HEK293 (cell line): ENCODE results near the gene PPP1R3G.
A peak's percentile ranks its signal among the peaks of the same experiment; 100 is the strongest.

ENCODE experiments used
- CTCF ChIA-PET: fragments of 350-600 bp; formaldehyde crosslinking; extraction: SDS; loops from one replicate; lab custom pipeline; 2021; ENCODE audit warnings: antibody characterized with exemption; lab: Yijun Ruan, JAX
- POLR2A ChIA-PET: fragments of 300-600 bp; formaldehyde crosslinking; extraction: SDS; loops from one replicate; lab custom pipeline; 2020; ENCODE audit warnings: antibody characterized with exemption, inconsistent platforms; lab: Yijun Ruan, JAX
- H3K27ac ChIP-seq: fragments of 200-500 bp; sonication (Bioruptor generic); 2 replicates; pipeline ENCODE4 v1.5.1; 2014; ENCODE audit warnings: low read depth, low read length, control low read depth, inconsistent platforms; ENCODE audit errors: extremely low read depth
- H3K36me3 ChIP-seq, 2 experiments: fragments of 200-500 bp in 1 of 2; sonication (Bioruptor generic) in 1 of 2; 1 replicate in 1 of 2; 2 replicates in 1 of 2; pipeline ENCODE4 v1.5.1; 2014 to 2017; ENCODE audit warnings: inconsistent platforms in 2 of 2, low read length in 2 of 2; ENCODE audit not compliant: control insufficient read depth in 2 of 2, insufficient read depth in 1 of 2
- H3K4me1 ChIP-seq: fragments of 200-500 bp; sonication (Bioruptor generic); 2 replicates; pipeline ENCODE4 v1.5.1; 2014; ENCODE audit warnings: mild to moderate bottlenecking, low read length, inconsistent platforms; ENCODE audit not compliant: control insufficient read depth, insufficient read depth
- H3K4me3 ChIP-seq: 2 replicates; pipeline ENCODE4 v1.5.1; 2011; ENCODE audit warnings: low read depth, mild to moderate bottlenecking, control low read depth, low read length, moderate library complexity
- H3K9me3 ChIP-seq: fragments of 200-500 bp; sonication (Bioruptor generic); 2 replicates; pipeline ENCODE4 v1.5.1; 2014; ENCODE audit warnings: low read depth, low read length, inconsistent platforms; ENCODE audit not compliant: control insufficient read depth, insufficient read depth
- EGR2 ChIP-seq: fragments of 450-650 bp; formaldehyde crosslinking; IDR thresholded peaks from 2 replicates; pipeline ENCODE4 v1.5.1; 2016; ENCODE audit warnings: low read depth, missing biosample characterization, missing genetic modification characterization
- FEZF1 ChIP-seq: fragments of 450-650 bp; formaldehyde crosslinking; IDR thresholded peaks from 2 replicates; pipeline ENCODE4 v1.5.1; 2016; ENCODE audit warnings: missing biosample characterization, missing genetic modification characterization
- GLI2 ChIP-seq: fragments of 450-650 bp; formaldehyde crosslinking; IDR thresholded peaks from 2 replicates; pipeline ENCODE4; 2017; ENCODE audit warnings: missing biosample characterization, missing genetic modification characterization, low read depth, borderline replicate concordance
- GLIS1 ChIP-seq: fragments of 450-650 bp; formaldehyde crosslinking; IDR thresholded peaks from 2 replicates; pipeline ENCODE4 v1.5.1; 2016; ENCODE audit warnings: missing biosample characterization, missing genetic modification characterization
- KLF9 ChIP-seq: fragments of 450-650 bp; formaldehyde crosslinking; IDR thresholded peaks from 2 replicates; pipeline ENCODE4 v1.5.1; 2016; ENCODE audit warnings: missing biosample characterization, missing genetic modification characterization, low read depth
- PATZ1 ChIP-seq: fragments of 450-650 bp; formaldehyde crosslinking; IDR thresholded peaks from 2 replicates; pipeline ENCODE4 v1.5.1; 2016; ENCODE audit warnings: missing biosample characterization, missing genetic modification characterization
- PBX3 ChIP-seq: sonication (generic); formaldehyde crosslinking; IDR thresholded peaks from 2 replicates; pipeline ENCODE4 v1.8.1; 2022; ENCODE audit warnings: mild to moderate bottlenecking, moderate library complexity, missing genetic modification reagents
- PRDM10 ChIP-seq: fragments of 450-650 bp; formaldehyde crosslinking; IDR thresholded peaks from 2 replicates; pipeline ENCODE4 v1.5.1; 2016; ENCODE audit warnings: missing biosample characterization, missing genetic modification characterization
- REPIN1 ChIP-seq: fragments of 450-650 bp; formaldehyde crosslinking; IDR thresholded peaks from 2 replicates; pipeline ENCODE4 v1.5.1; 2017; ENCODE audit warnings: missing biosample characterization, missing genetic modification characterization, low read depth
- SALL2 ChIP-seq: fragments of 450-650 bp; formaldehyde crosslinking; IDR thresholded peaks from 2 replicates; pipeline ENCODE4 v1.5.0; 2017; ENCODE audit warnings: missing biosample characterization, mild to moderate bottlenecking, missing genetic modification characterization, borderline replicate concordance
- SP3 ChIP-seq: fragments of 450-650 bp; formaldehyde crosslinking; IDR thresholded peaks from 2 replicates; pipeline ENCODE4 v1.5.1; 2016; ENCODE audit warnings: missing biosample characterization, missing genetic modification characterization
- ZBTB8A ChIP-seq: fragments of 450-650 bp; formaldehyde crosslinking; IDR thresholded peaks from 2 replicates; pipeline ENCODE4 v1.5.1; 2016; ENCODE audit warnings: missing biosample characterization, missing genetic modification characterization
- ZFHX2 ChIP-seq: fragments of 450-650 bp; formaldehyde crosslinking; conservative IDR thresholded peaks from 2 replicates; pipeline ENCODE4 v1.5.1; 2016; ENCODE audit warnings: missing biosample characterization, missing genetic modification characterization
- ZFP69B ChIP-seq: fragments of 450-650 bp; formaldehyde crosslinking; IDR thresholded peaks from 2 replicates; pipeline ENCODE4 v1.5.1; 2016; ENCODE audit warnings: missing biosample characterization, missing genetic modification characterization
- ZNF18 ChIP-seq: fragments of 450-650 bp; formaldehyde crosslinking; IDR thresholded peaks from 2 replicates; pipeline ENCODE4 v1.5.1; 2016; ENCODE audit warnings: missing biosample characterization, missing genetic modification characterization
- ZNF184 ChIP-seq: fragments of 450-650 bp; IDR thresholded peaks from 2 replicates; pipeline ENCODE4 v1.5.1; 2018; ENCODE audit warnings: missing biosample characterization, mild to moderate bottlenecking, missing genetic modification characterization
- ZNF292 ChIP-seq: fragments of 450-650 bp; formaldehyde crosslinking; IDR thresholded peaks from 2 replicates; pipeline ENCODE4 v1.5.1; 2016; ENCODE audit warnings: low read depth, missing biosample characterization, missing genetic modification characterization, borderline replicate concordance
- ZNF302 ChIP-seq: fragments of 450-650 bp; formaldehyde crosslinking; IDR thresholded peaks from 2 replicates; pipeline ENCODE4 v1.5.1; 2016; ENCODE audit warnings: missing biosample characterization, missing genetic modification characterization, low read depth
- ZNF335 ChIP-seq: fragments of 450-650 bp; formaldehyde crosslinking; conservative IDR thresholded peaks from 2 replicates; pipeline ENCODE4 v1.5.1; 2016; ENCODE audit warnings: missing biosample characterization, missing genetic modification characterization
- ZNF398 ChIP-seq: fragments of 450-650 bp; formaldehyde crosslinking; IDR thresholded peaks from 2 replicates; pipeline ENCODE4 v1.5.1; 2017; ENCODE audit warnings: missing biosample characterization, missing genetic modification characterization
- ZNF514 ChIP-seq: fragments of 450-650 bp; formaldehyde crosslinking; IDR thresholded peaks from 2 replicates; pipeline ENCODE4 v1.5.1; 2016; ENCODE audit warnings: missing biosample characterization, missing genetic modification characterization
- ZNF544 ChIP-seq: fragments of 450-650 bp; formaldehyde crosslinking; IDR thresholded peaks from 2 replicates; pipeline ENCODE4 v1.5.0; 2017; ENCODE audit warnings: missing biosample characterization, missing genetic modification characterization
- ZNF658 ChIP-seq: fragments of 450-650 bp; formaldehyde crosslinking; IDR thresholded peaks from 2 replicates; pipeline ENCODE4; 2016; ENCODE audit warnings: missing biosample characterization, missing genetic modification characterization
- ZNF792 ChIP-seq: fragments of 450-650 bp; formaldehyde crosslinking; IDR thresholded peaks from 2 replicates; pipeline ENCODE4 v1.5.1; 2016; ENCODE audit warnings: missing biosample characterization, missing genetic modification characterization
- ZSCAN16 ChIP-seq: fragments of 450-650 bp; formaldehyde crosslinking; IDR thresholded peaks from 2 replicates; pipeline ENCODE4 v1.5.1; 2016; ENCODE audit warnings: missing biosample characterization, missing genetic modification characterization

The PPP1R3G gene

GRCh38 chr6:5084781-5085647 is at the start of gene PPP1R3G:
PPP1R3G (plus strand) TSS chr6:5085341; CDS start chr6:5085486, 145 bp downstream.
- CTCF ChIA-PET = interaction anchor here (0.7 to 1.6 kb wide), 3 partner anchors 59 to 64 kb away, joined by 3 to 4 read pairs (median 3); no protein-coding TSS in a partner anchor
- peak within 1 kb of the TSS; percentile 69; the same call in 1 of the 2 replicates for H3K27ac ChIP-seq
- POLR2A ChIA-PET = interaction anchor here (0.6 kb wide), 1 partner anchor 1498 kb away, joined by 3 read pairs; no protein-coding TSS in a partner anchor

More at GRCh38 chr6:5084781-5085647, at the start of gene PPP1R3G:
- H3K36me3 ChIP-seq = no peaks in the 10 kb centered on the region
- no peaks in the 10 kb centered on the region for H3K9me3 ChIP-seq
- H3K4me1 ChIP-seq = no peaks in the 10 kb centered on the region
- TF ChIP-seq ZNF792 (tag by site-specific recombination) (no peak), GLI2 (tag by site-specific recombination) (no peak), ZNF292 (tag by site-specific recombination) (no peak), PATZ1 (tag by site-specific recombination) (peak; percentile 20; the same call in 1 of the 2 replicates), SALL2 (tag by site-specific recombination) (no peak), ZNF335 (tag by site-specific recombination) (no peak), ZBTB8A (tag by site-specific recombination) (peak; percentile 49; the same call in 1 of the 2 replicates), SP3 (tag by site-specific recombination) (peak; percentile 55; the same call in 1 of the 2 replicates), ZNF544 (tag by site-specific recombination) (no peak), PRDM10 (tag by site-specific recombination) (peak; percentile 22; the same call in 1 of the 2 replicates), PBX3 (peak; percentile 24; the same call in 1 of the 2 replicates), ZFHX2 (tag by site-specific recombination) (peak; percentile 27; the same call in 1 of the 2 replicates), ZNF184 (no peak), ZSCAN16 (tag by site-specific recombination) (no peak), FEZF1 (tag by site-specific recombination) (no peak), ZNF18 (tag by site-specific recombination) (no peak), EGR2 (tag by site-specific recombination) (0 out of 2 replicates have a peak, but pooled peaks have one; percentile 8), ZNF658 (no peak), ZNF514 (no peak), GLIS1 (peak; percentile 26; the same call in 1 of the 2 replicates), REPIN1 (tag by site-specific recombination) (no peak), ZNF398 (tag by site-specific recombination) (no peak), ZFP69B (tag by site-specific recombination) (no peak), KLF9 (tag by site-specific recombination) (no peak), ZNF302 (no peak)
- H3K4me3 ChIP-seq = peak within 1 kb of the TSS; percentile 54
